Naive thymus-derived CD8-positive, alpha-beta T cell (primary cell): Measurements from ENCODE around the gene RAB6B. TPM values are rescaled to one million over a fixed set of nuclear protein-coding genes. Genes with fewer than 3 reads are reported as not detected.

ENCODE experiments used
- ATAC-seq, 2 donors: fragments of 150-1000 bp; cut with Tn5 transposase in 1 of 2; sonication (Bioruptor Pico), chemical (Tn5 transposase) in 1 of 2; 1 replicate in 1 of 2; 2 replicates in 1 of 2; pipeline ENCODE4 v1.10.0; 2021; ENCODE audit warnings: mild to moderate bottlenecking in 2 of 2, moderate library complexity in 2 of 2
- POLR2A ChIA-PET: fragments of 350-600 bp; sonication (Branson Sonifier 250); formaldehyde crosslinking; loops from one replicate; lab custom pipeline; 2021; ENCODE audit warnings: antibody characterized with exemption; lab: Charles Lee
- DNase-seq, 10 donors: peaks; one replicate each; pipeline versions ENCODE4 v3.0.0 to v3.0.0-alpha.2; 2020 to 2022
- H3K27ac Mint-ChIP-seq, 10 donors: one replicate each; pipeline ENCODE4 v1.8.0; 2020 to 2022; ENCODE audit warnings: mild to moderate bottlenecking in 10 of 10, mixed read lengths in 10 of 10, moderate library complexity in 4 of 10, inconsistent platforms in 1 of 10
- H3K27me3 Mint-ChIP-seq, 5 donors: one replicate each; pipeline ENCODE4 v1.8.0; 2021 to 2022; ENCODE audit warnings: mixed read lengths in 5 of 5
- H3K36me3 Mint-ChIP-seq, 3 donors: one replicate each; pipeline ENCODE4 v1.8.0; 2020 to 2022; ENCODE audit warnings: mixed read lengths in 3 of 3, mild to moderate bottlenecking in 2 of 3, inconsistent platforms in 1 of 3
- H3K4me1 Mint-ChIP-seq, 4 donors: one replicate each; pipeline ENCODE4 v1.8.0; 2021 to 2022; ENCODE audit warnings: mixed read lengths in 4 of 4
- H3K4me3 Mint-ChIP-seq, 10 donors: one replicate each; pipeline ENCODE4 v1.8.0; 2020 to 2022; ENCODE audit warnings: mild to moderate bottlenecking in 10 of 10, mixed read lengths in 10 of 10, moderate library complexity in 6 of 10, inconsistent platforms in 1 of 10
- H3K9me3 Mint-ChIP-seq, 9 donors: one replicate each; pipeline ENCODE4 v1.8.0; 2020 to 2022; ENCODE audit warnings: mixed read lengths in 9 of 9, mild to moderate bottlenecking in 3 of 9, inconsistent platforms in 1 of 9, moderate library complexity in 1 of 9
- polyA plus RNA-seq, 3 donors: library from polyadenylated mRNA; unstranded; fragments of 300-500 nt; fragmentation: Illumina TruSeq; gene quantifications; one replicate each; pipeline ENCODE4 v1.2.3, GENCODE V29; 2021
- total RNA-seq, 8 experiments: library from RNA in 2 of 8; stranded (reverse) in 2 of 8; gene quantifications; one replicate each; pipeline ENCODE4 v1.2.3 and lab custom pipeline; 2021 to 2026

Gene RAB6B
- total and polyA plus RNA-seq, 5 experiments from 2014 or later: 0.25 to 0.38 (median 0.28) TPM; not detected in 2

GRCh38 chr3:133880886-133881455 is 14.7 kb downstream of the RAB6B start:
- Mint-ChIP-seq H3K4me3 (no peak overlapping the region), H3K36me3 (peaks cover 0 to 17% (median 0%) of the 10 kb centered on the region in 3 donors), H3K4me1 (peaks cover 0 to 22% (median 5%) of the 10 kb centered on the region in 4 donors), H3K9me3 (peaks cover 8 to 36% (median 18%) of the 10 kb centered on the region in 9 donors), H3K27me3 (peaks cover 0 to 25% (median 17%) of the 10 kb centered on the region in 5 donors), H3K27ac (peak overlapping the region in 1 of 10 donors; percentile 55)
- POLR2A ChIA-PET: no interaction called here
- DNase-seq: no peak
- no peak for ATAC-seq

DNA sequence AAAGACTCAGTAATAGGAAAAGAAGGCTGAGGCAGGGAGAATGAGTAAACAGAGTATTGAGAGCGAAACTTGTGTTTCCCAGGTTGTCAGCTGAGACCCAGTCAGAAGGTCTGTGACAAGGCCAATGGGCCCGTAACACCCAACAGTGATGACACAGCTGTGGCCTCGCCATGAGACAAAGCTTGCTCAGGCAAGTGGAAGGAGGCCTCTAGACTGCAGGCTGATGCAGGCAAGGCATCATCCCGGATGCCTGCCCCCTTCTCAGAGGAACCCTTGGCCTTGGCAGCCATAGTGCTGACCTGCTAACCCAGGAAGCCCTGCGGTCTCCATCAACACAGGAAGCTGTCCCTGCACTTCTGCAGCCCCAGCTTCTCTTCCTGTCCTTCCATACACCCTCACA is 15.4 kb downstream of the RAB6B start:
- POLR2A ChIA-PET: no interaction called here
- H3K9me3 Mint-ChIP-seq: peaks cover 8 to 36% (median 18%) of the 10 kb centered on the region in 9 donors
- peak overlapping the region in 2 of 10 donors; percentile 39 to 55 for H3K27ac Mint-ChIP-seq
- peaks cover 0 to 17% (median 0%) of the 10 kb centered on the region in 3 donors for H3K36me3 Mint-ChIP-seq
- DNase-seq (no peak), ATAC-seq (no peak)
- H3K4me3 Mint-ChIP-seq: no peak overlapping the region
- H3K4me1 Mint-ChIP-seq: peaks cover 0 to 22% (median 5%) of the 10 kb centered on the region in 4 donors
- H3K27me3 Mint-ChIP-seq: peaks cover 0 to 19% (median 13%) of the 10 kb centered on the region in 5 donors

GRCh38 chr3:133878518-133878917 is 17.2 kb downstream of the RAB6B start:
- DNase-seq (no peak), ATAC-seq (no peak)
- Mint-ChIP-seq H3K27me3 (peaks cover 0 to 4% (median under 1%) of the 10 kb centered on the region in 5 donors), H3K4me3 (no peak overlapping the region), H3K4me1 (peaks cover 0 to 21% (median 5%) of the 10 kb centered on the region in 4 donors), H3K9me3 (peaks cover 8 to 36% (median 18%) of the 10 kb centered on the region in 9 donors), H3K36me3 (peaks cover 0 to 17% (median 0%) of the 10 kb centered on the region in 3 donors), H3K27ac (no peak overlapping the region)
- POLR2A ChIA-PET: no interaction called here

- Mint-ChIP-seq H3K4me1 (peaks cover 0 to 8% (median 3%) of the 10 kb centered on the region in 4 donors), H3K27ac (no peak overlapping the region), H3K9me3 (peaks cover 8 to 36% (median 18%) of the 10 kb centered on the region in 9 donors), H3K36me3 (peaks cover 0 to 17% (median 0%) of the 10 kb centered on the region in 3 donors), H3K4me3 (no peak overlapping the region), H3K27me3 (peaks cover 0 to 4% (median 0%) of the 10 kb centered on the region in 5 donors)
- POLR2A ChIA-PET: no interaction called here
- ATAC-seq (no peak), DNase-seq (no peak)
These were observed 18.5 kb downstream of the RAB6B start for GRCh38 chr3:133877221-133877620.

- ATAC-seq: no peak
These were observed 20.8 kb downstream of the RAB6B start for GRCh38 chr3:133874761-133875438.

GRCh38 chr3:133874344-133874743 is 21.3 kb downstream of the RAB6B start:
- Mint-ChIP-seq H3K4me3 (no peak overlapping the region), H3K27me3 (peaks cover 0 to 13% (median 6%) of the 10 kb centered on the region in 5 donors), H3K36me3 (peaks cover 0 to 17% (median 0%) of the 10 kb centered on the region in 3 donors), H3K4me1 (no peaks in the 10 kb centered on the region), H3K9me3 (peaks cover 5 to 34% (median 19%) of the 10 kb centered on the region in 9 donors), H3K27ac (no peak overlapping the region)
- DNase-seq (no peak), ATAC-seq (no peak)
- POLR2A ChIA-PET: no interaction called here

More at GRCh38 chr3:133874761-133875438, 20.8 kb downstream of the RAB6B start:
- Mint-ChIP-seq H3K4me3 (no peak overlapping the region), H3K9me3 (peaks cover 5 to 36% (median 18%) of the 10 kb centered on the region in 9 donors), H3K27ac (peak overlapping the region in 1 of 10 donors; percentile 68), H3K36me3 (peaks cover 0 to 17% (median 0%) of the 10 kb centered on the region in 3 donors), H3K4me1 (no peaks in the 10 kb centered on the region), H3K27me3 (peaks cover 0 to 12% (median 6%) of the 10 kb centered on the region in 5 donors)
- POLR2A ChIA-PET: no interaction called here
- no peak for DNase-seq

GRCh38 chr3:133872781-133873180 is 22.9 kb downstream of the RAB6B start:
- no peak overlapping the region for H3K4me3 Mint-ChIP-seq
- ATAC-seq: no peak
- POLR2A ChIA-PET: no interaction called here
- no peak for DNase-seq
- H3K9me3 Mint-ChIP-seq: peaks cover 1 to 18% (median 6%) of the 10 kb centered on the region in 9 donors
- H3K27me3 Mint-ChIP-seq: peaks cover 4 to 25% (median 12%) of the 10 kb centered on the region in 5 donors
- H3K27ac Mint-ChIP-seq: no peak overlapping the region
- H3K4me1 Mint-ChIP-seq: no peaks in the 10 kb centered on the region
- H3K36me3 Mint-ChIP-seq: peaks cover 0 to 6% (median 0%) of the 10 kb centered on the region in 3 donors

DNA sequence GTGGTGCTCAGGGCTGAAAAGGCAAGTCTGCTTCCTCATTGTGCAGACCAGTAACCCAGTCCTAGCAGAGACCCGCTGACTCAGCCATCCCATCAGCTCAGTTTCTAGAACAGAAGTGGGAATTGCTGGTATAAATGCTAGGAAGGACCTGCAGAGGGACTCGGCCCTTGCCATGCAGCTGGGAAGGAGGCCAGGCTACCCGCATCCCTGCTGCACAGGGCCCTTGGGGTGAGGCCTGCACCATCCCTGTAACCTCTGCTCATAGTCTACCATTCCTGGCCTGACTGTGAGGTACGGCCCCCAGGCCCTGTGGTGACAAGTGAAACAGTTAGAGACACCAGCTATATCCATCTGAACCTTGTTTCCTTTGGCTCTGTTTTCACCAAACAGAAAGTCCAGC is 23.5 kb downstream of the RAB6B start:
- Mint-ChIP-seq H3K4me1 (no peaks in the 10 kb centered on the region), H3K9me3 (peaks cover 0 to 12% (median 5%) of the 10 kb centered on the region in 9 donors), H3K27me3 (peaks cover 4 to 25% (median 12%) of the 10 kb centered on the region in 5 donors), H3K27ac (no peak overlapping the region), H3K4me3 (no peak overlapping the region), H3K36me3 (peaks cover 0 to 6% (median 0%) of the 10 kb centered on the region in 3 donors)
- no peak for ATAC-seq
- no peak for DNase-seq
- POLR2A ChIA-PET: no interaction called here

GRCh38 chr3:133871368-133872090 is 24.2 kb downstream of the RAB6B start:
- Mint-ChIP-seq H3K27me3 (peaks cover 4 to 25% (median 14%) of the 10 kb centered on the region in 5 donors), H3K4me3 (no peak overlapping the region), H3K4me1 (no peaks in the 10 kb centered on the region), H3K9me3 (peaks cover 0 to 6% (median 0%) of the 10 kb centered on the region in 9 donors), H3K36me3 (peaks cover 0 to under 1% (median 0%) of the 10 kb centered on the region in 3 donors), H3K27ac (no peak overlapping the region)
- no peak for ATAC-seq
- POLR2A ChIA-PET: no interaction called here
- no peak for DNase-seq

DNA sequence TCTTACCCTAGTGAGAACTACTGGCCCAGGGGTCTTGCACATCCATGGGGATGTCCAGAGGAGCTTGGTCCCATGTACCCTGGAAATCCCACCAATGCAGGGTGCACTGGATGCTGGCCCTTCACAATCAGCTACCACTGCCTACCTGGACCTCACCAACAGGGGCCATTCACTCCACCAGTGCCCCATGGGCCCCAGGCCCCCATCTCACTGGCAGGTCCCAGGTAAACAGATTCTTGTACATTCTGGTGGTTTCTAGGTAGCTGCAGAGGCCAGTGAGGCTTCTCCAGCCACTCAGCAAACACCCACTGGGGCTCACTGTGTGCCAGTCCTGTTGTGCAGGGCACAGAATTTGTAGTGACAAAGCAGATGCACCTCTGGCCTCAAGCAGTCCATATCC is 24.9 kb downstream of the RAB6B start:
- Mint-ChIP-seq H3K4me1 (no peaks in the 10 kb centered on the region), H3K27ac (no peak overlapping the region), H3K36me3 (no peaks in the 10 kb centered on the region)

GRCh38 chr3:133869586-133869985 is 26.1 kb downstream of the RAB6B start:
- POLR2A ChIA-PET: no interaction called here
- Mint-ChIP-seq H3K27ac (no peak overlapping the region), H3K4me1 (no peaks in the 10 kb centered on the region), H3K4me3 (no peak overlapping the region), H3K36me3 (no peaks in the 10 kb centered on the region), H3K9me3 (peaks cover 0 to 3% (median 0%) of the 10 kb centered on the region in 9 donors), H3K27me3 (peaks cover 4 to 25% (median 14%) of the 10 kb centered on the region in 5 donors)
- DNase-seq: no peak
- no peak for ATAC-seq

More for the DNA sequence above, 24.9 kb downstream of the RAB6B start:
- Mint-ChIP-seq H3K27me3 (peaks cover 4 to 25% (median 14%) of the 10 kb centered on the region in 5 donors), H3K4me3 (no peak overlapping the region), H3K9me3 (peaks cover 0 to 3% (median 0%) of the 10 kb centered on the region in 9 donors)
- ATAC-seq: no peak
- no peak for DNase-seq
- POLR2A ChIA-PET: no interaction called here

DNA sequence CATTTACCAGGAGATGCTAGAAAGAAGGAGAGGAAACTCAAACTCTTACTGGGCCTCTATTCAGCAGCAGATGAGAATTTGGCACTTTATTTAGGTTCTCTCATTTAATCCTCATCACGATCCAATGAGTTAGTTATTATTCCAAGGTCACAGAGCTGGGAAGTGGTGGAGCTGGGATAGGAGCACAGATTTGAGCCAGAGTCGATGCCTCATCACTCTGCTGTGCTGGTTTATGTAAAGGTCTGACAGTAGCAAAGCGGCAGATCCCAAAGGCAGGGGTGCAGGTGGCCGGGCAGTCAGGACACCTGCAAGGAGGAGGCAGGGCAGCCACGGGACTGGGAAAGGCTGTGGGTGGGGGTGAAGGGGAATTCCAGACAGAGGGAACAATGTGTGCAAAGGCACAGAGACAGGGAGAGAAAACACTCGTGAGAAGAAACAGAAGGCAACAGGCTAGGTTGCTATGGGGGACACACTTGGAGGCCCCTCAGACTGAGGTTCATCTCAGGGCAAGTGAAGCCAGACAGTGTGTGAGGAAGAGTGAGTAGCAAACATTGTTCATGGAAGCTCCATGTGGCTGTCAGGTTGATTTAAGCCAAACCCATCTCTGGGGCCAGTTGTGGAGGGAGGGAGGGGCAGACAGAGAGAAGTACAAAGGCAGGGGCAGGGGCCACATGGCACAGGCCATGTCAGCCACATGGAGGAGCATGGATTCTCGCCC is 26.8 kb downstream of the RAB6B start:
- H3K9me3 Mint-ChIP-seq: peaks cover 0 to 3% (median 0%) of the 10 kb centered on the region in 9 donors
- H3K4me3 Mint-ChIP-seq: no peak overlapping the region
- ATAC-seq (no peak), DNase-seq (no peak)
- H3K27me3 Mint-ChIP-seq: peaks cover 4 to 25% (median 14%) of the 10 kb centered on the region in 5 donors
- no peaks in the 10 kb centered on the region for H3K4me1 Mint-ChIP-seq
- POLR2A ChIA-PET: no interaction called here
- H3K36me3 Mint-ChIP-seq: no peaks in the 10 kb centered on the region
- H3K27ac Mint-ChIP-seq: no peak overlapping the region
